NB4 (cell line): ENCODE results near the gene NRARP.
A peak's percentile ranks its signal among the peaks of the same experiment; 100 is the strongest.
"Not testable (repeated sequence)": the region's sequence is repeated elsewhere in the genome, so short reads cannot be mapped to it uniquely, and the experiment has no call there.

Experiments
- DNase-seq: peaks from one replicate; pipeline ENCODE4 v3.0.0; 2010; ENCODE audit warnings: low read depth
- H3K4me3 ChIP-seq: one replicate; pipeline ENCODE4 v1.5.1; 2011; ENCODE audit warnings: mild to moderate bottlenecking, low read depth, low read length, moderate library complexity
- MYC ChIP-seq: IDR thresholded peaks from 2 replicates; pipeline ENCODE4 v1.6.1; 2011; ENCODE audit warnings: low read depth, low read length
- POLR2A ChIP-seq: IDR thresholded peaks from 2 replicates; pipeline ENCODE4 v1.6.1; 2011; ENCODE audit warnings: mild to moderate bottlenecking; ENCODE audit not compliant: insufficient read length; ENCODE audit errors: extremely low read depth
- TF ChIP-seq, protein P1 (sequence below): IDR thresholded peaks from 2 replicates; pipeline ENCODE4 v1.6.1; 2011; ENCODE audit warnings: low read depth, low read length
- TF ChIP-seq, protein P2 (sequence below): IDR thresholded peaks from one replicate; pipeline ENCODE4 v1.5.1; 2012; ENCODE audit warnings: low read depth, low read length

Gene NRARP

GRCh38 chr9:137330689-137331088 is 28.6 kb upstream of the NRARP start:
- no peak overlapping the region for H3K4me3 ChIP-seq
- TF ChIP-seq POLR2A (no peak), MYC (no peak)
- TF ChIP-seq, protein P1, sequence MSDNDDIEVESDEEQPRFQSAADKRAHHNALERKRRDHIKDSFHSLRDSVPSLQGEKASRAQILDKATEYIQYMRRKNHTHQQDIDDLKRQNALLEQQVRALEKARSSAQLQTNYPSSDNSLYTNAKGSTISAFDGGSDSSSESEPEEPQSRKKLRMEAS: no peak
- TF ChIP-seq, protein P2, sequence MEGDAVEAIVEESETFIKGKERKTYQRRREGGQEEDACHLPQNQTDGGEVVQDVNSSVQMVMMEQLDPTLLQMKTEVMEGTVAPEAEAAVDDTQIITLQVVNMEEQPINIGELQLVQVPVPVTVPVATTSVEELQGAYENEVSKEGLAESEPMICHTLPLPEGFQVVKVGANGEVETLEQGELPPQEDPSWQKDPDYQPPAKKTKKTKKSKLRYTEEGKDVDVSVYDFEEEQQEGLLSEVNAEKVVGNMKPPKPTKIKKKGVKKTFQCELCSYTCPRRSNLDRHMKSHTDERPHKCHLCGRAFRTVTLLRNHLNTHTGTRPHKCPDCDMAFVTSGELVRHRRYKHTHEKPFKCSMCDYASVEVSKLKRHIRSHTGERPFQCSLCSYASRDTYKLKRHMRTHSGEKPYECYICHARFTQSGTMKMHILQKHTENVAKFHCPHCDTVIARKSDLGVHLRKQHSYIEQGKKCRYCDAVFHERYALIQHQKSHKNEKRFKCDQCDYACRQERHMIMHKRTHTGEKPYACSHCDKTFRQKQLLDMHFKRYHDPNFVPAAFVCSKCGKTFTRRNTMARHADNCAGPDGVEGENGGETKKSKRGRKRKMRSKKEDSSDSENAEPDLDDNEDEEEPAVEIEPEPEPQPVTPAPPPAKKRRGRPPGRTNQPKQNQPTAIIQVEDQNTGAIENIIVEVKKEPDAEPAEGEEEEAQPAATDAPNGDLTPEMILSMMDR: no peak
- DNase-seq: no peak

GRCh38 chr9:137329590-137329989 is 27.5 kb upstream of the NRARP start:
- DNase-seq, H3K4me3 ChIP-seq: not testable (repeated sequence)

DNA sequence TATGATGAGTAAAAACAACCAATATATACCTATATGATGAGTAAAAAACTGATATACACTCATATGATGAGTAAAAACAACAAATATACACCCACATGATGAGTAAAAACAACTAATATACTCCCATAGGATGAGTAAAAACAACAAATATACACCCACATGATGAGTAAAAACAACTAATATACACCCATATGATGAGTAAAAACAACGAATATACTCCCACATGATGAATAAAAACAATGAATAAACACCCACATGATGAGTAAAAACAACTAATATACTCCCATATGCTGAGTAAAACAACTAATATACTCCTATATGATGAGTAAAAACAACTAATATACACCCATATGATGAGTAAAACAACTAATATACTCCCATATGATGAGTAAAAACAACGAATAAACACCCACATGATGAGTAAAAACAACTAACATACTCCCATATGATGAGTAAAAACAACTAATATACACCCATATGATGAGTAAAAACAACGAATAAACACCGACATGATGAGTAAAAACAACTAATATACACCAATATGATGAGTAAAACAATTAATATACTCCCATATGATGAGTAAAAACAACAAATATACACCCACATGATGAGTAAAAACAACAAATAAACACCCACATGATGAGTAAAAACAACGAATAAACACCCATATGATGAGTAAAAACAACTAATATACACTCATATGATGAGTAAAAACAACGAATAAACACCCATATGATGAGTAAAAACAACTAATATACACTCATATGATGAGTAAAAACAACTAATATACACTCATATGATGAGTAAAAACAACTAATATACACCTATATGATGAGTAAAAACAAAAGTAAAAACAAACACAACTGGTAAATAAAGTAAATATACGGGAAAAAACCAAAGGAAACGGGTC is 25.8 kb upstream of the NRARP start:
- H3K4me3 ChIP-seq, DNase-seq: not testable (repeated sequence)

DNA sequence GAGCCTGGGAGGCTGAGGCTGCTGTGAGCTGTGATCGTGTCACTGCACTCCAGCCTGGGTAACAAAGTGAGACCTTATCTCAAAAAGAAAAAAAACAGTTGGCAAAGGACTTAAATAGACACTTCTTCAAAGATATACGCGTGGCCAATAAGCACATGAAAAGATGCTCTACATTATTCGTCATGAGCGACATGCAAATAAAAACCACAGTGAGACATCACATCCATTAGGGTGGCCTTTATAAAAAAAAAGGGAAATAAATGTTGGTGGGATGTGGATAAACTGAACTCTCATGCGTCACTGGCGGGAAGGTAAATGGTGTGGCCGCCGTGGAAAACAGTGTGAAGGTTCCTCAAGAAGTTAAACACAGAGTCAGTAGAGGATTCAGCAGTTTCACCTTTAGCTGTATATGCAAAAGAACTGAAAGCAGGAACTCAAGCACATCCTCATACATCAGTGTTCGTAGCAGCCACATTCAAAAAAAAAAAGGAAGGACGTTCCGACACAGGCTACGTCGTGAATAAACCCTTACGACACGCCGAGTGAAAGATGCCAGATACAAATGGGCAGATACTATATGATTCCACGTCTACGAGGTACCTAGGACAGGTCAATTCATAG is 24.5 kb upstream of the NRARP start:
- H3K4me3 ChIP-seq: no peak overlapping the region
- peak; percentile 35 for DNase-seq
- TF ChIP-seq, protein P1: no peak
- TF ChIP-seq, protein P2: no peak
- TF ChIP-seq POLR2A: no peak
- TF ChIP-seq MYC: no peak

- TF ChIP-seq, protein P1: no peak
- H3K4me3 ChIP-seq: no peak overlapping the region
- no peak for DNase-seq
These were observed 23.7 kb upstream of the NRARP start for GRCh38 chr9:137325799-137326198.

DNA sequence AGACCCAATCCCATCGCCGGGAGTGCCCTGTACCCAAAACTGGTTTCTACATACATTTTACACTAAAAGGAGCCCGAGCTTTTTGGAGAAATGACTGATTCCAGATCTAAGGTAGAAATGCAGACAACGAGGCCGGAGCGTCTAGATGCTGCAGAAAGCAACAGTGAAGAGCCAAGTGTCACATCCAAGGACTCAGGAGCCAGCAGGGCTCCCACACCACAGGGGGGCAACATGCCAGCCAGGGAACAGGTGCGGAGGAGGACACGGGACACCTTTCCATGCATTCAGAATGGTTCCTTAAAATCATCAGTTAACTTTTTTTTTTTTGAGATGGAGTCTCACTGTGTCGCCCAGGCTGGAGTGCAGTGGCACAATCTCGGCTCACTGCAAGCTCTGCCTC is 23.1 kb upstream of the NRARP start:
- DNase-seq: no peak
- TF ChIP-seq POLR2A: no peak

DNA sequence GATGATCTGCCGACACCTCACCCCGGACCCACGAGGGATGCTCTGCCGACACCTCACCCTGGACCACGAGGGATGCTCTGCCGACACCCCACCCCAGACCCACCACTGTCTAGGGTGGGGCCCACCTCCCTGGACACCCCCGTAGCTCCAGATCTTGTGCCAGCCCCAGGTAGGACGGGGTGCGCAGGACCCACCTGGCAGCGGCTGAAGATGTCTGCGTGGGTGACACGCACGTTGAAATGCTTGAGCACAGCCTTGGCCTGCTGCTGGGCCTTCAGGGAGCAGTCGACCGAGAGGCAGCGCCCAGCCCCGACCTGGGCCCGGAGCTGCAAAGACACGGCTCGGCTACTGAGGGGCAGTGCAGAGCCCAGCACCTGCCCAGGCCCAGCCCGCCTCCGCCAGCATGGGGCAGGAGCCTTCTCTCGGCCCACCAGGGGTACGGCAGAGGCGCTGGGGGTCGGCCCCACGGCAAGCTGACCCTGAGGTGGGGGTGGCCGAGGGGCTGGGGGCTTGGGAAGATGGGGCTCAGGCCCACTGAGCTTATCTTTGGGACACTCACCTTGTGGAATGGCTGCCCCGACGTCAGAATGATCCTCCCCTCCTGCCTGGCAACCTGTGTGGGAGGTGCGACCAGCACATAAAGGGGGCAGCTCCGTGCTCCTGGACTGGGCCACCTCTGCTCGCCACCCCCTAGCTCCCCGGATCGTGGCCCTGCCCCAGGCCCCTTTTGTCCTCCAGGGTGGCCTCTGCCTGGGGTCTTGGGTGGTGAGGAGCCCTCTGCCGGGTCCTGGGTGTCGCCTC is 21.7 kb upstream of the NRARP start:
- TF ChIP-seq, protein P2: no peak
- TF ChIP-seq, protein P1: no peak
- TF ChIP-seq MYC: no peak
- no peak for TF ChIP-seq POLR2A
- no peak overlapping the region for H3K4me3 ChIP-seq
- no peak for DNase-seq

More for the DNA sequence above, 23.1 kb upstream of the NRARP start:
- H3K4me3 ChIP-seq: no peak overlapping the region
